ENCODE results near the gene MIX23.

DNA sequence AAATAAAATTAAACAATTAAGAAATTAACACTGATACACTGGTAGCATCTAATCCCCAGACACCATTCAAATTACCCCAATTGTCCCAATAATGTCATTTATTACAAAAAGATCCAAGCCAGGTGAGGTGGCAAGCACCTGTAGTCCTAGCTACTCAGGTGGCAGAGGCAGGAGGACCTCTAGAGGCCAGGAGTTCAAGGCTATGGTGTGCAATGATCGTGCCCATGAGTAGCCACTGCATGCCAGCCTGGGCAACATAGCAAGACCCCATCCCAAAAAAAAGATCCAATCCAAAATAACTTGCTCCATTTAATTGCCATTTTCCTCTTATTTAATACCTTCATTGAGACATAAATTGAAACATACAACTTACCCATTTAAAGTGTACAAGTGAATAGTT, 40.2 kb downstream of the MIX23 start:
- TF ChIP-seq, protein P1, sequence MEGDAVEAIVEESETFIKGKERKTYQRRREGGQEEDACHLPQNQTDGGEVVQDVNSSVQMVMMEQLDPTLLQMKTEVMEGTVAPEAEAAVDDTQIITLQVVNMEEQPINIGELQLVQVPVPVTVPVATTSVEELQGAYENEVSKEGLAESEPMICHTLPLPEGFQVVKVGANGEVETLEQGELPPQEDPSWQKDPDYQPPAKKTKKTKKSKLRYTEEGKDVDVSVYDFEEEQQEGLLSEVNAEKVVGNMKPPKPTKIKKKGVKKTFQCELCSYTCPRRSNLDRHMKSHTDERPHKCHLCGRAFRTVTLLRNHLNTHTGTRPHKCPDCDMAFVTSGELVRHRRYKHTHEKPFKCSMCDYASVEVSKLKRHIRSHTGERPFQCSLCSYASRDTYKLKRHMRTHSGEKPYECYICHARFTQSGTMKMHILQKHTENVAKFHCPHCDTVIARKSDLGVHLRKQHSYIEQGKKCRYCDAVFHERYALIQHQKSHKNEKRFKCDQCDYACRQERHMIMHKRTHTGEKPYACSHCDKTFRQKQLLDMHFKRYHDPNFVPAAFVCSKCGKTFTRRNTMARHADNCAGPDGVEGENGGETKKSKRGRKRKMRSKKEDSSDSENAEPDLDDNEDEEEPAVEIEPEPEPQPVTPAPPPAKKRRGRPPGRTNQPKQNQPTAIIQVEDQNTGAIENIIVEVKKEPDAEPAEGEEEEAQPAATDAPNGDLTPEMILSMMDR (conservative IDR thresholded peaks at IDR 0.05; ENCODE audit: low read depth, low read length), result no peak
- TF ChIP-seq MXI1 (IDR thresholded peaks at IDR 0.05; ENCODE audit: borderline replicate concordance, low read depth, low read length), result no peak
- TF ChIP-seq CEBPB (IDR thresholded peaks at IDR 0.05; ENCODE audit: low read depth, low read length), result no peak
- no peak for TF ChIP-seq POLR2A (IDR thresholded peaks at IDR 0.05; ENCODE audit: low read depth, low read length)
- TF ChIP-seq SMC3 (IDR thresholded peaks at IDR 0.05; ENCODE audit: low read depth, low read length), result no peak
- no peak for TF ChIP-seq RAD21 (IDR thresholded peaks at IDR 0.05; ENCODE audit: low read length)
